Progenitor cell of endocrine pancreas (in vitro differentiated cells): ENCODE results near the gene PPP4R2. TPM values are rescaled to one million over a fixed set of nuclear protein-coding genes. Genes with fewer than 3 reads are reported as not detected.

ENCODE experiments used
- DNase-seq: peaks from one replicate; pipeline ENCODE4 v3.0.0; 2021; ENCODE audit warnings: low spot score; ENCODE audit not compliant: unreplicated experiment
- H3K27ac Mint-ChIP-seq: 2 replicates; pipeline ENCODE4 v1.8.0; 2021; ENCODE audit warnings: mild to moderate bottlenecking, moderate library complexity, mixed read lengths
- H3K27me3 Mint-ChIP-seq: 2 replicates; pipeline ENCODE4 v1.8.0; 2021; ENCODE audit warnings: mixed read lengths
- H3K36me3 Mint-ChIP-seq: 2 replicates; pipeline ENCODE4 v1.8.0; 2022; ENCODE audit warnings: mixed read lengths; ENCODE audit not compliant: insufficient read depth
- H3K4me1 Mint-ChIP-seq: 2 replicates; pipeline ENCODE4 v1.8.0; 2021; ENCODE audit warnings: low read depth, mixed read lengths
- H3K4me3 Mint-ChIP-seq: 2 replicates; pipeline ENCODE4 v1.8.0; 2021; ENCODE audit warnings: low read depth, mild to moderate bottlenecking, moderate library complexity, mixed read lengths
- H3K9me3 Mint-ChIP-seq: 2 replicates; pipeline ENCODE4 v1.8.0; 2021; ENCODE audit warnings: low read depth, mixed read lengths
- CTCF ChIP-seq: fragments of 200-600 bp; sonication (generic); IDR thresholded peaks from one replicate; pipeline ENCODE4 v1.5.0; 2021; ENCODE audit warnings: antibody characterized with exemption, mild to moderate bottlenecking; ENCODE audit not compliant: unreplicated experiment
- total RNA-seq: library from RNA; stranded (reverse); gene quantifications from 2 replicates; pipeline ENCODE4 v1.2.1, GENCODE V29; 2021

The PPP4R2 gene
- total RNA-seq, 1 donor from 2014 or later, result 130 TPM

- H3K9me3 Mint-ChIP-seq, result no peaks in the 10 kb centered on the region
- no peak overlapping the region for H3K27ac Mint-ChIP-seq
- TF ChIP-seq CTCF, result peak; percentile 89
- H3K36me3 Mint-ChIP-seq, result no peaks in the 10 kb centered on the region
- no peak for DNase-seq
- no peaks in the 10 kb centered on the region for H3K4me1 Mint-ChIP-seq
- H3K4me3 Mint-ChIP-seq, result no peak overlapping the region
- no peaks in the 10 kb centered on the region for H3K27me3 Mint-ChIP-seq
Observed at GRCh38 chr3:73086071-73086494, 89.5 kb downstream of the PPP4R2 start.

GRCh38 chr3:73094129-73094528 is 97.5 kb downstream of the PPP4R2 start:
- peak; percentile 27 for TF ChIP-seq CTCF
- Mint-ChIP-seq H3K9me3 (no peaks in the 10 kb centered on the region), H3K27ac (no peak overlapping the region), H3K27me3 (no peaks in the 10 kb centered on the region), H3K4me1 (peaks cover 2% of the 10 kb centered on the region), H3K36me3 (no peaks in the 10 kb centered on the region), H3K4me3 (no peak overlapping the region)
- no peak for DNase-seq

GRCh38 chr3:73094951-73095350 is 98.3 kb downstream of the PPP4R2 start:
- DNase-seq, result no peak
- Mint-ChIP-seq H3K9me3 (no peaks in the 10 kb centered on the region), H3K27me3 (peaks cover 3% of the 10 kb centered on the region), H3K4me3 (no peak overlapping the region), H3K27ac (no peak overlapping the region), H3K4me1 (peaks cover 2% of the 10 kb centered on the region), H3K36me3 (no peaks in the 10 kb centered on the region)
- no peak for TF ChIP-seq CTCF

GRCh38 chr3:73096169-73096568 is 99.6 kb downstream of the PPP4R2 start:
- no peak overlapping the region for H3K4me3 Mint-ChIP-seq
- DNase-seq, result no peak
- peaks cover 5% of the 10 kb centered on the region for H3K4me1 Mint-ChIP-seq
- H3K27ac Mint-ChIP-seq, result no peak overlapping the region
- peaks cover 3% of the 10 kb centered on the region for H3K27me3 Mint-ChIP-seq
- H3K36me3 Mint-ChIP-seq, result no peaks in the 10 kb centered on the region
- no peak for TF ChIP-seq CTCF
- no peaks in the 10 kb centered on the region for H3K9me3 Mint-ChIP-seq

GRCh38 chr3:73098026-73098425 is 101.4 kb downstream of the PPP4R2 start:
- Mint-ChIP-seq H3K27me3 (peaks cover 3% of the 10 kb centered on the region), H3K4me3 (no peak overlapping the region), H3K36me3 (no peaks in the 10 kb centered on the region), H3K9me3 (no peaks in the 10 kb centered on the region), H3K4me1 (peaks cover 11% of the 10 kb centered on the region), H3K27ac (no peak overlapping the region)
- no peak for DNase-seq
- TF ChIP-seq CTCF, result no peak
